Retinal pigment epithelial cell (primary cell): ENCODE measurements around the gene CEP192.

Experiments used
- DNase-seq: peaks from one replicate; pipeline ENCODE4 v3.0.0-alpha.2; 2010; ENCODE audit warnings: low read depth
- H3K4me3 ChIP-seq: 2 replicates; pipeline ENCODE4 v1.5.1; 2011; ENCODE audit warnings: mild to moderate bottlenecking, low read length, control low read depth, moderate library complexity
- TF ChIP-seq, protein P1 (sequence below): conservative IDR thresholded peaks from 2 replicates; pipeline ENCODE4 v1.5.1; 2011; ENCODE audit warnings: low read depth, low read length, control low read depth, inconsistent platforms

CEP192 gene

DNA sequence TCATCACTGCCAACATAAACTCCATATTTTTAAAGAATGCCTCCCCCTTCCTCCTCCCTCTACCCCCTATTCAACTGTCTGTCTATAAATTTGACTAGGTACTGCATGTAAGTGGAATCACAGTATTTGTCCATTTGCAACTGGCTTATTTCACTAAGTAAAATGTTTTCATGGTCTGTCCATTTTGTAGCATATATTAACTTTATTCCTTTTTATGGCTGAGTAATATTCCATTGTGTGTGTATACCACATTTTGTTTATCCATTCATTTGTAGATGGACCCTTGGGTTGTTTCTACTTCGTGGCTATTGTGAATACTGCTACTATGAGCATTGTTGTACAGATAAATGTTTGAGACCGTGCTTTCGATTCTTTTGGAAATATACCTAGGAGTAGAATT, 32.7 kb upstream of the CEP192 start:
- TF ChIP-seq, protein P1, sequence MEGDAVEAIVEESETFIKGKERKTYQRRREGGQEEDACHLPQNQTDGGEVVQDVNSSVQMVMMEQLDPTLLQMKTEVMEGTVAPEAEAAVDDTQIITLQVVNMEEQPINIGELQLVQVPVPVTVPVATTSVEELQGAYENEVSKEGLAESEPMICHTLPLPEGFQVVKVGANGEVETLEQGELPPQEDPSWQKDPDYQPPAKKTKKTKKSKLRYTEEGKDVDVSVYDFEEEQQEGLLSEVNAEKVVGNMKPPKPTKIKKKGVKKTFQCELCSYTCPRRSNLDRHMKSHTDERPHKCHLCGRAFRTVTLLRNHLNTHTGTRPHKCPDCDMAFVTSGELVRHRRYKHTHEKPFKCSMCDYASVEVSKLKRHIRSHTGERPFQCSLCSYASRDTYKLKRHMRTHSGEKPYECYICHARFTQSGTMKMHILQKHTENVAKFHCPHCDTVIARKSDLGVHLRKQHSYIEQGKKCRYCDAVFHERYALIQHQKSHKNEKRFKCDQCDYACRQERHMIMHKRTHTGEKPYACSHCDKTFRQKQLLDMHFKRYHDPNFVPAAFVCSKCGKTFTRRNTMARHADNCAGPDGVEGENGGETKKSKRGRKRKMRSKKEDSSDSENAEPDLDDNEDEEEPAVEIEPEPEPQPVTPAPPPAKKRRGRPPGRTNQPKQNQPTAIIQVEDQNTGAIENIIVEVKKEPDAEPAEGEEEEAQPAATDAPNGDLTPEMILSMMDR, result no peak
- DNase-seq, result no peak

DNA sequence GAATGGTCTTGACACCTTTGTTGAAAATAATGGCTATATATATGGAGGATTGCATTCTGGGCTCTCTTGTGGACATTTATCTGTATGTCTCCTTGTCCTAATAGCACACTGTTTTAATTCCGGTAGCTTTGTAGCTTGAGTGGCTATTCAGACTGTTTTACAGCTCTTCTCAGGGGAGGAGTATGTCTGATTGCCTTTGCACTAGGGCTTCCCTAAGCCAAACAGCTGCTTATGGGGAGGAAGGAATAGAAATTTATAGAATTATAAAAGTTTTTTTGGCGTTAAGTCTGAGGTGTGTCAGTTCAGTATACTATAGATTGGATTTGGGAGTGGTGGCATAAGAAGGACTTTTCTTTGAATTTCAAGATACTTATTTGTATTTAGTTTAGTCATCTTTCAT, 30.8 kb upstream of the CEP192 start:
- DNase-seq, result no peak
- no peak overlapping the region for H3K4me3 ChIP-seq
- TF ChIP-seq, protein P1, result no peak

More for the DNA sequence above, 32.7 kb upstream of the CEP192 start:
- H3K4me3 ChIP-seq, result no peak overlapping the region

DNA sequence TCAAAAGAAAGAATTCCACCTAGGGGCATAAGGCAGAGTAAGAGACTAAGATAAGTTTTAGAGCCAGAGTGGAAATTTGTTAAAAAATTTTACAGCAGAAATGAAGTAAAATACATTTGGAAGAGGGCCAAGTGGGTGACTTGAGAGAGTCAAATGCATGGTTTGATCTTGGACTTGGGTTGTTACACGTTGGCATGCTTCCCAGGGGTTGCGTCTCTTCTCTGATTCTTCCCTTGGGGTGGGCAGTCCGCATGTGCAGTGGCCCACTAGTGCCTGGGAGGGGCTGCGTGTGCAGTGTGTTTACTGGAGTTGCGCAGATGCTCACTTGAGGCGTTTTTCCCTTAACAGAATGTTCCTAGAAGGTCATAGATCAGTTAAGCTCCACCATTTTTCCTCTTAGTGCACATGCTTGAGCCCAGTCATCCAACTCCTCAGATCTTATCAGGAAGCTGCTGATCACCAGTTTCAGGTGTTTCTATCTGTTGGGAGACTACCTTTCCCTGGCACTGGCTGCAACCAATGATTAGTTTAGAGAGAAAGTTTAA, 30.2 kb upstream of the CEP192 start:
- TF ChIP-seq, protein P1, result no peak
- no peak for DNase-seq
- H3K4me3 ChIP-seq, result no peak overlapping the region

DNA sequence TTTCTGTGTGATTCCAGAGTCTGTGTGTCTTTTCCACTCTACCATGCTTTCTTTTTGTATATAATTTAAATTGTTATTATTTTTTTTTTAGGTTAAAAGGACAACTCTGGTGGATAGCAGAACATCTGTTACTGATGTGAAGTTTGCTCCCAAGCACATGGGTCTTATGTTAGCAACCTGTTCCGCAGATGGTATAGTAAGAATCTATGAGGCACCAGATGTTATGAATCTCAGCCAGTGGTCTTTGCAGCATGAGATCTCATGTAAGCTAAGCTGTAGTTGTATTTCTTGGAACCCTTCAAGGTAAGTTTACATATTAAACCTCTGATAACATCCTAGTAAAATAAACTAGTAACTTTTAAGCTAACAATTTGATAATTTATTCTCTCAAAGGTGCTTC, 28.1 kb upstream of the CEP192 start:
- TF ChIP-seq, protein P1, result no peak
- DNase-seq, result no peak
- no peak overlapping the region for H3K4me3 ChIP-seq

DNA sequence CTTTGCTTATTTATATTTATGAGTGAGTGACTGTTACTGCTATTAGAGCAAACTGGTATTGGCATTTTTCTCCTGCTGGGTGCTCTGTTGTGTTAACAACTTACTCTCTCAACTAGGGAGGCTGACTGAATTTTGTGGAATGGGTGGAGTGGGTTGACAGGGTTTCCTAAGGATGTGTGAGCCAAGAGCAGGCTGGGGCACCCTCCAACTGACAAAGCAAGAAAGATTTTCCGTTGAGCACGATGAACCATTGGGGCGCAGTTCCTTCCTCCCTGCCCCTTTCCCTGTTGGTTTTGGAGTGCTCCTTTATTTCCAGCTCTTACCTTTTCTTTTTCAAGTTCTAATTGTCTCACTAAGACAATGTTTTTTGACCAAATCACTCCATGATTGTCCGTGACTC, 23.0 kb upstream of the CEP192 start:
- TF ChIP-seq, protein P1, result no peak
- H3K4me3 ChIP-seq, result no peak overlapping the region
- DNase-seq, result no peak

DNA sequence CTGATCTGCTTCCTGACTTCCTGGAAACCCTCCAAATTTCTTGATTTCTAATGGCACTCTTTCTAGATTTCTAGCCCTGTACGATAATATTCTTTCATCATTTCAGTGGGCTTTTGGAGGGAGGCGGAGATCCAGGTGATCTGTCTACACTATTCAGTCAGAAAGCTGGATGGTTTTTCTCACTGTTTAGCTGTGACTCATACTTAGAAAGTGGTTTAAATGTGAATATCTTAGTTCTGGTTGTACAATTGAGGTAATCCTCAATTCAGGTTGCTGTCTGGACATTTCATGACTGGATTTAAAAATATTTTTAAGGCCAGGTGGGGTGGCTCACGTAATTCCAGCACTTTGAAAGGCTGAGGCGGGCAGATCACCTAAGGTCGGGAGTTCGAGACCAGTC, 22.5 kb upstream of the CEP192 start:
- TF ChIP-seq, protein P1, result no peak
- no peak for DNase-seq
- H3K4me3 ChIP-seq, result no peak overlapping the region

DNA sequence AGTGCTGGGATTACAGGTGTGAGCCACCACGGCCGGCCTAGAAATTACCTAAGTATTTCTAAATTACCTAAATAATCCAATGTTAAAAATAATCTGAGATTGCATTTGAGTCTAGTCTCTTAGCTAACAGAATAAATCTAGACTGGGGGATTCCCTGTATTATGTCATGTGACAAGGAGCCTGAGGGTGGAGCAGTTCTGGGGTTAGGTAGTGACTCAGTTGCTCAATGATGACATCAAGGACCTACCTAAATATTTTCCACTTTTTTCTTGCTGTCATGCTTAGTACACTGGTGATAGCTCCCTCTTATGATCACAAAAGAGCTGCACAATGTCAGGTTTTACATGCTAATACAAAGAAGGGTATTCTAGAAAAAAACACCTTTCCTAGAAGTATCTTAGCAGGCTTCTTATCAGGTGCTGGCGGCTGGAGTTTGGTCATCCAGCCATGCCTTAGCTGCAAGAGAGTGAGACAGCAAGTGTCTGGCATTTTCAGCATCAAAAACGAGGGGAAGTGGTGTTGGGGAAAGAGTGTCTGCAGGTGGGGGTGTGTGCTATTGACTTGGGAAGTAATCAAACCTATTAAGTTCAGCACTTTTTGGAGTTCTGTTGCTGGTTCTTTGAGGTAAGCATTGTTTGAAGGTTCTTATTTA, 17.5 kb upstream of the CEP192 start:
- no peak overlapping the region for H3K4me3 ChIP-seq
- TF ChIP-seq, protein P1, result no peak
- DNase-seq, result no peak
